ENCODE results near the gene NTM. TPM values are rescaled to one million over a fixed set of nuclear protein-coding genes. Genes with fewer than 3 reads are reported as not detected.

Gene NTM
- total RNA-seq, 1 experiment from 2014 or later, result not detected

- ATAC-seq, result no peak
- H3K4me3 ChIP-seq (replicated peaks in 1 of 2; ENCODE audit: low read depth in 1 of 2, low read length in 2 of 2), result no peak overlapping the region
- BruUV-seq (replicated peaks), result no TSS peak
- no peaks in the 10 kb centered on the region for H3K4me1 ChIP-seq (ENCODE audit: control insufficient read depth in 1 of 2, insufficient read depth in 2 of 2, low read length in 2 of 2)
- no peak overlapping the region for H3K4me2 ChIP-seq (ENCODE audit: low read length)
- no peak for DNase-seq (ENCODE audit: low read depth, low spot score)
- H4K20me1 ChIP-seq (ENCODE audit: insufficient read depth), result no peaks in the 10 kb centered on the region
- peaks cover 3 to 29% of the 10 kb centered on the region in 2 experiments; a peak in 2 of 4 replicates for H3K9me3 ChIP-seq (ENCODE audit: control insufficient read depth in 1 of 2, insufficient read depth in 1 of 2, low read depth in 1 of 2, low read length in 2 of 2)
- no peaks in the 10 kb centered on the region for H3K79me2 ChIP-seq (ENCODE audit: insufficient read depth, low read length)
- no peaks in the 10 kb centered on the region for H3K36me3 ChIP-seq (ENCODE audit: control insufficient read depth in 1 of 2, insufficient read depth in 2 of 2, low read length in 2 of 2)
- no peak overlapping the region for H3K27ac ChIP-seq (ENCODE audit: low read depth, low read length)
- H2AFZ ChIP-seq (ENCODE audit: low read depth, low read length, poor library complexity, severe bottlenecking), result no peak overlapping the region
- no peaks in the 10 kb centered on the region for H3K27me3 ChIP-seq (ENCODE audit: insufficient read depth, low read length)
- intact Hi-C loops (cut with micrococcal nuclease), result no loop called here
- CTCF ChIA-PET, result no interaction called here
- RAD21 ChIA-PET (ENCODE audit: low non-redundant PET in 1 of 2, low total read pairs in 2 of 2, uncharacterized antibody in 2 of 2, unreplicated experiment in 2 of 2), result no interaction called here
- POLR2A ChIA-PET, result no interaction called here
- H3K9me2 ChIP-seq (ENCODE audit: insufficient read depth), result no peaks in the 10 kb centered on the region
- no peak overlapping the region for H3K9ac ChIP-seq (ENCODE audit: low read length)
- TF ChIP-seq MAX (IDR thresholded peaks at IDR 0.05) (no peak), ZBTB33 (IDR thresholded peaks at IDR 0.05; ENCODE audit: extremely low read depth, insufficient replicate concordance, low read length) (no peak), SP1 (IDR thresholded peaks at IDR 0.05; ENCODE audit: low read depth) (no peak), EZH2phosphoT487 (IDR thresholded peaks at IDR 0.05; ENCODE audit: borderline replicate concordance) (no peak)
Measured at GRCh38 chr11:131895865-131896264, 525.5 kb downstream of the NTM start.

- intact Hi-C loops (cut with micrococcal nuclease), result no loop called here
- ChIA-PET RAD21 (ENCODE audit: low non-redundant PET in 1 of 2, low total read pairs in 2 of 2, uncharacterized antibody in 2 of 2, unreplicated experiment in 2 of 2) (no interaction called here), CTCF (no interaction called here), POLR2A (no interaction called here)
- no peaks in the 10 kb centered on the region for H3K9me2 ChIP-seq (ENCODE audit: insufficient read depth)
- no peak overlapping the region for H3K4me3 ChIP-seq (replicated peaks in 1 of 2; ENCODE audit: low read depth in 1 of 2, low read length in 2 of 2)
- no peaks in the 10 kb centered on the region for H3K4me1 ChIP-seq (ENCODE audit: control insufficient read depth in 1 of 2, insufficient read depth in 2 of 2, low read length in 2 of 2)
- no peak overlapping the region for H3K27ac ChIP-seq (ENCODE audit: low read depth, low read length)
- peaks cover 6 to 35% of the 10 kb centered on the region in 2 experiments; a peak in 2 of 4 replicates for H3K9me3 ChIP-seq (ENCODE audit: control insufficient read depth in 1 of 2, insufficient read depth in 1 of 2, low read depth in 1 of 2, low read length in 2 of 2)
- no peaks in the 10 kb centered on the region for H4K20me1 ChIP-seq (ENCODE audit: insufficient read depth)
- no peak overlapping the region for H2AFZ ChIP-seq (ENCODE audit: low read depth, low read length, poor library complexity, severe bottlenecking)
- H3K9ac ChIP-seq (ENCODE audit: low read length), result no peak overlapping the region
- DNase-seq (ENCODE audit: low read depth, low spot score) (no peak), ATAC-seq (no peak)
- H3K79me2 ChIP-seq (ENCODE audit: insufficient read depth, low read length), result no peaks in the 10 kb centered on the region
- no peaks in the 10 kb centered on the region for H3K27me3 ChIP-seq (ENCODE audit: insufficient read depth, low read length)
- no peaks in the 10 kb centered on the region for H3K36me3 ChIP-seq (ENCODE audit: control insufficient read depth in 1 of 2, insufficient read depth in 2 of 2, low read length in 2 of 2)
- H3K4me2 ChIP-seq (ENCODE audit: low read length), result no peak overlapping the region
- BruUV-seq (replicated peaks), result no TSS peak
- no peak for TF ChIP-seq REST (IDR thresholded peaks at IDR 0.05; ENCODE audit: low read depth)
- no peak for TF ChIP-seq MAX (IDR thresholded peaks at IDR 0.05)
- TF ChIP-seq ZBTB33 (IDR thresholded peaks at IDR 0.05; ENCODE audit: extremely low read depth, insufficient replicate concordance, low read length), result no peak
- TF ChIP-seq ELF1 (IDR thresholded peaks at IDR 0.05; ENCODE audit: borderline replicate concordance, low read depth), result no peak
Measured at GRCh38 chr11:131896978-131897615, 526.7 kb downstream of the NTM start.

All from HCT116 (cell line).